Tibial nerve (tissue), 4 donors: ENCODE data around the gene TP53.

ENCODE experiments used
- EP300 ChIP-seq, 2 donors: sonication (generic); formaldehyde crosslinking; IDR thresholded peaks; one replicate each; pipeline ENCODE4 v1.6.1; 2017; ENCODE audit warnings: antibody characterized with exemption in 2 of 2, mild to moderate bottlenecking in 1 of 2
- POLR2A ChIP-seq, 2 donors: fragments of 450-650 bp; IDR thresholded peaks; one replicate each; pipeline ENCODE4 v1.6.1; 2017; ENCODE audit warnings: antibody characterized with exemption in 2 of 2, mild to moderate bottlenecking in 2 of 2, moderate library complexity in 2 of 2
- TF ChIP-seq, protein P1 (sequence below), 5 experiments: fragments of 200-600 bp in 3 of 5; fragments of 450-650 bp in 2 of 5; sonication (generic) in 3 of 5; IDR thresholded peaks; one replicate each; pipeline ENCODE4 v1.5.1; 2016 to 2019; ENCODE audit warnings: antibody characterized with exemption in 5 of 5, mild to moderate bottlenecking in 3 of 5, moderate library complexity in 2 of 5

- TF ChIP-seq POLR2A (IDR thresholded peaks at IDR 0.05) (no peak), EP300 (IDR thresholded peaks at IDR 0.05) (no peak)
- TF ChIP-seq, protein P1, sequence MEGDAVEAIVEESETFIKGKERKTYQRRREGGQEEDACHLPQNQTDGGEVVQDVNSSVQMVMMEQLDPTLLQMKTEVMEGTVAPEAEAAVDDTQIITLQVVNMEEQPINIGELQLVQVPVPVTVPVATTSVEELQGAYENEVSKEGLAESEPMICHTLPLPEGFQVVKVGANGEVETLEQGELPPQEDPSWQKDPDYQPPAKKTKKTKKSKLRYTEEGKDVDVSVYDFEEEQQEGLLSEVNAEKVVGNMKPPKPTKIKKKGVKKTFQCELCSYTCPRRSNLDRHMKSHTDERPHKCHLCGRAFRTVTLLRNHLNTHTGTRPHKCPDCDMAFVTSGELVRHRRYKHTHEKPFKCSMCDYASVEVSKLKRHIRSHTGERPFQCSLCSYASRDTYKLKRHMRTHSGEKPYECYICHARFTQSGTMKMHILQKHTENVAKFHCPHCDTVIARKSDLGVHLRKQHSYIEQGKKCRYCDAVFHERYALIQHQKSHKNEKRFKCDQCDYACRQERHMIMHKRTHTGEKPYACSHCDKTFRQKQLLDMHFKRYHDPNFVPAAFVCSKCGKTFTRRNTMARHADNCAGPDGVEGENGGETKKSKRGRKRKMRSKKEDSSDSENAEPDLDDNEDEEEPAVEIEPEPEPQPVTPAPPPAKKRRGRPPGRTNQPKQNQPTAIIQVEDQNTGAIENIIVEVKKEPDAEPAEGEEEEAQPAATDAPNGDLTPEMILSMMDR (IDR thresholded peaks at IDR 0.05), result no peak
Observed at GRCh38 chr17:7623661-7624060, 63.6 kb downstream of the TP53 start.
